Nephron progenitor cell (in vitro differentiated cells): ENCODE data around the gene HAUS6.

Experiments
- DNase-seq: peaks from one replicate; pipeline ENCODE4 v3.0.0; 2021
- H3K27ac Mint-ChIP-seq: 2 replicates; pipeline ENCODE4 v1.8.0; 2021; ENCODE audit warnings: mild to moderate bottlenecking, moderate library complexity, mixed read lengths
- H3K27me3 Mint-ChIP-seq: 2 replicates; pipeline ENCODE4 v1.8.0; 2021; ENCODE audit warnings: mild to moderate bottlenecking, low read depth, mixed read lengths; ENCODE audit not compliant: poor library complexity
- H3K36me3 Mint-ChIP-seq: 2 replicates; pipeline ENCODE4 v1.8.0; 2021; ENCODE audit warnings: low read depth, mixed read lengths
- H3K4me1 Mint-ChIP-seq: 2 replicates; pipeline ENCODE4 v1.8.0; 2021; ENCODE audit warnings: mixed read lengths
- H3K4me3 Mint-ChIP-seq: 2 replicates; pipeline ENCODE4 v1.8.0; 2021; ENCODE audit warnings: mild to moderate bottlenecking, moderate library complexity, mixed read lengths
- H3K9me3 Mint-ChIP-seq: 2 replicates; pipeline ENCODE4 v1.8.0; 2021; ENCODE audit warnings: mild to moderate bottlenecking, moderate library complexity, mixed read lengths
- TF ChIP-seq, protein P1 (sequence below): fragments of 200-600 bp; sonication (generic); IDR thresholded peaks from 2 replicates; pipeline ENCODE4 v1.5.0; 2021; ENCODE audit warnings: antibody characterized with exemption

HAUS6 gene

DNA sequence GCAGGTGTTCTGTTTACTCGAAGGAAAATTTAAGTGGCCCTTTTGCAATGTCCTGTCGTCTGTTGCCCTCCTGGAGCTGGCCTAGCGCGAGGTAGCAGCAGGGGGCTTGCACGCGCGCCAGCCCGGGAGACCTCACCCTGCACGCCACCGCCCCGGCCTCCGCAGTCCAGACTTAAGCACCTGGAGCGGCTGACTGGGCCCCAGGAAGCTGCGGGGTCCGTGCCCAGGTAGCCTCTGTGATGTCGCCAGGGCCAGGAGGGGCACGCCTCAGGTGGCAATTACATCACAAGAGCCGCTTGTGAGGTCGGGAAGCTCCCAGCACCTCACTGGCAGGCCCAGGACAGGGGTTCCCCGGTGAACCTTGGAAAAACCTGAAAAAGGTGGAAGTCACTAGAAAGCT is 69.7 kb downstream of the HAUS6 start, which contains the start of gene SAXO1:
TSS of gene SAXO1 (minus strand) at position 195 of the 400 bp plus-strand sequence. CDS start 301 bp downstream, outside the sequence.
- Mint-ChIP-seq H3K9me3 (peaks cover 21% of the 10 kb centered on the region), H3K36me3 (peaks cover 5% of the 10 kb centered on the region), H3K27me3 (peaks cover 6% of the 10 kb centered on the region), H3K27ac (no peak within 1 kb of the TSS), H3K4me3 (no peak within 1 kb of the TSS), H3K4me1 (no peaks in the 10 kb centered on the region)
- TF ChIP-seq, protein P1, sequence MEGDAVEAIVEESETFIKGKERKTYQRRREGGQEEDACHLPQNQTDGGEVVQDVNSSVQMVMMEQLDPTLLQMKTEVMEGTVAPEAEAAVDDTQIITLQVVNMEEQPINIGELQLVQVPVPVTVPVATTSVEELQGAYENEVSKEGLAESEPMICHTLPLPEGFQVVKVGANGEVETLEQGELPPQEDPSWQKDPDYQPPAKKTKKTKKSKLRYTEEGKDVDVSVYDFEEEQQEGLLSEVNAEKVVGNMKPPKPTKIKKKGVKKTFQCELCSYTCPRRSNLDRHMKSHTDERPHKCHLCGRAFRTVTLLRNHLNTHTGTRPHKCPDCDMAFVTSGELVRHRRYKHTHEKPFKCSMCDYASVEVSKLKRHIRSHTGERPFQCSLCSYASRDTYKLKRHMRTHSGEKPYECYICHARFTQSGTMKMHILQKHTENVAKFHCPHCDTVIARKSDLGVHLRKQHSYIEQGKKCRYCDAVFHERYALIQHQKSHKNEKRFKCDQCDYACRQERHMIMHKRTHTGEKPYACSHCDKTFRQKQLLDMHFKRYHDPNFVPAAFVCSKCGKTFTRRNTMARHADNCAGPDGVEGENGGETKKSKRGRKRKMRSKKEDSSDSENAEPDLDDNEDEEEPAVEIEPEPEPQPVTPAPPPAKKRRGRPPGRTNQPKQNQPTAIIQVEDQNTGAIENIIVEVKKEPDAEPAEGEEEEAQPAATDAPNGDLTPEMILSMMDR = no peak
- DNase-seq = no peak

DNA sequence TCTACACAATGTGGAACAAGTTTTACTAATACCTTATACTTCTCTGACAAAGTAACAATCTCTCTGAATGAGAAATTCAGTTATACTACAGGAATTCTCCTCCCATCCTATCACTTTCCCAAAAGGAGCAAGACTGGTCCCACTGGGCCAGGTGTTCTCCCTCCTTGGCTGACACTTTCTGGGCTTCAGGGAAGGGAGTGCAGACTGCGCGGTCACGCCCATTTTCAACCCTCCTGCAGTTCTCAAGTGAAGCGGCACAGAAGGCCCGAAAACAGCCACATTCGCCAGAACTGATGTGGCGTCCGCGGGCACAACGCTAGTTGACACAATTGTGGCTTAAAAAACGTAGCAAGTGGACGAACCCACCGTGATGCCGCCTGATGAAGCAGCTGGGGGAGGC is 70.3 kb downstream of the HAUS6 start:
- H3K4me1 Mint-ChIP-seq = no peaks in the 10 kb centered on the region
- TF ChIP-seq, protein P1 = no peak
- peaks cover 6% of the 10 kb centered on the region for H3K27me3 Mint-ChIP-seq
- H3K4me3 Mint-ChIP-seq = no peak overlapping the region
- no peak for DNase-seq
- peaks cover 15% of the 10 kb centered on the region for H3K9me3 Mint-ChIP-seq
- H3K27ac Mint-ChIP-seq = no peak overlapping the region
- H3K36me3 Mint-ChIP-seq = peaks cover 5% of the 10 kb centered on the region

DNA sequence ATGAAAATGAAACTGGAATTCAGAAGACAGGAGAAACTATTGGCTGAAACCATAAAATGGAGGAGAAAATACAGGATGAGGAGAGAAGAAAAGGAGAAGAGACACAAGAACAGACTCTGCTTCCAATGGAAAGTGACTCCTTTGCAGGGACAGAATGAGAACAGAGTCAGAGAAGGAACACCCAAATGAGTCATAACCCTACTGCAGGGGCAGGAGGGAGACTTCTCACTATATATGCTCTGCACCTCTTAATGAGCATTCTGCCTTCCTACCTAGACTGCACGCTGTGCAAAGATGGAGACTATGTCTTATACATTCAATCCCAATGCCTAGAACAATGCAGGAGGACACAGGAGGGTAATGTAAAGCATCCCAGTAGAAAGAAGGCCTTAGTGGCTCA is 71.8 kb downstream of the HAUS6 start:
- Mint-ChIP-seq H3K4me3 (no peak overlapping the region), H3K4me1 (peaks cover 4% of the 10 kb centered on the region), H3K27ac (no peak overlapping the region), H3K27me3 (peaks cover 6% of the 10 kb centered on the region), H3K9me3 (peaks cover 7% of the 10 kb centered on the region), H3K36me3 (no peaks in the 10 kb centered on the region)
- TF ChIP-seq, protein P1 = no peak
- no peak for DNase-seq

DNA sequence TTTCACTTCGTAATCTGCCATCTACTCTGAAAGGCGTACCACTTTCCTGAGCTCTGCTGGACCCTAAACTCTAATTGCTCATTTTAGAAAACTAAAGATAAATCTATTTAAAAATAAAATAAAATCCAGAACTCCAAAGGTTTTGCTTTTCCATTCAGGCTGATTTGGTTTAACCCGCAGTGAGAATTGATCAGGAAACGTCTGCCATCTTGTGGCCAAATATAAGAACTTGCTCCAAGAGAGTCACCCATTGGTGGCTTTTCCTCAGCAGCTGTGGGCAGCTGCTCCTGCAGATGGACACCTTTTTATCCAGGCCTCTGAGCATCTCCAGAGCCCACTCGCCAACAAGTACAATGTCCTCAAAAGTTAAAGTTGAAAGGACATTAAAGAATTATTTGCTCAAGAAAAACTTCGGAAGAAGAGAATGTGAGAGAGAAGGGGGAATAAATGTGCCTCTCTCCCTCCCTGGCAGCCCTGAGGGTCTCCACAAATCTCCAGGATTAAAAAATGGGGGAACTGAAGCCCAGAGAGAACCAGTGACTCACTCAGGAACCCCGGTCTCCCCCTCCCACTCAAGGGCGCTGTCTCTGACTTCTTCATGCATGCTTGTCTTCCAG is 73.8 kb downstream of the HAUS6 start:
- Mint-ChIP-seq H3K36me3 (no peaks in the 10 kb centered on the region), H3K9me3 (no peaks in the 10 kb centered on the region), H3K27me3 (peaks cover 6% of the 10 kb centered on the region), H3K4me3 (no peak overlapping the region), H3K27ac (no peak overlapping the region), H3K4me1 (peaks cover 13% of the 10 kb centered on the region)
- TF ChIP-seq, protein P1 = peak; percentile 75
- DNase-seq = peak; percentile 54

DNA sequence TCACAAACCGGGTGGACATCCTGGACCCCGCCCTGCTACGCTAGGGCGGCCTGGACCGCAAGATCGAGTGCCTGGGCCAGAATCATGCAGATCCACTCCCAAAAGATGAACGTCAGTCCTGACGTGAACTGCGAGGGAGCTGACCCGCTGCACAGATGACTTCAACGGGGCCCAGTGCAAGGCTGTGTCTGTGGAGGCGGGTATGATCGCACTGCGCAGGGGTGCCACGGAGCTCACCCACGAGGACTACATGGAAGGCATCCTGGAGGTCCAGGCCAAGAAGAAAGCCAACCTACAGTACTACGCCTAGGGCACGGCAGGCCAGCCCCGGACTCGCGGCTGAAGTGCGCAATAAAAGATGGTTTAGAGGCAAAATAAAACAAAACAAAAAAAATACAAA is 74.9 kb downstream of the HAUS6 start:
- no peak for DNase-seq
- Mint-ChIP-seq H3K4me3 (no peak overlapping the region), H3K27me3 (peaks cover 6% of the 10 kb centered on the region), H3K36me3 (no peaks in the 10 kb centered on the region), H3K27ac (no peak overlapping the region), H3K4me1 (peaks cover 23% of the 10 kb centered on the region), H3K9me3 (no peaks in the 10 kb centered on the region)
- TF ChIP-seq, protein P1 = no peak

DNA sequence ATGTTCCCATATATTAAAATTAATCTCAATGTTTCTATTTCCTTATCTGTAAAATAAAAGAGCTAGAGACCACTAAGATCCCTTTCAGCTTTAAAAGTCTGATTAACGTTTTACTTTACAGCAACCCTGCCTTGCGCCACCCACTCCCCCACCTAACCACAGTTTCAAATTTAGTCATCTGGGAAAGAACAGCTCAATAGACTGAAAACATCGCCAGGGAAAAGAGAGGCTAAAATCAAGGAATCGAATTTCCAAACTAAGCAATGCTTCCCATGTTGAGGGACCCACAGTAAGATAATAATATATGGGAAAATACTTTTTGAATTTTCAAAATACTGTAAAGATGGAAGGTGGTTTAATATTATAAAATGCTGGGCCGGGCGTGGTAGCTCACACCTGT is 76.3 kb downstream of the HAUS6 start:
- Mint-ChIP-seq H3K4me3 (no peak overlapping the region), H3K4me1 (peaks cover 24% of the 10 kb centered on the region), H3K9me3 (peaks cover 5% of the 10 kb centered on the region), H3K36me3 (no peaks in the 10 kb centered on the region), H3K27me3 (no peaks in the 10 kb centered on the region), H3K27ac (peak overlapping the region; percentile 81)
- TF ChIP-seq, protein P1 = no peak
- no peak for DNase-seq
